ENCODE results near the gene HTR3A.

DNA sequence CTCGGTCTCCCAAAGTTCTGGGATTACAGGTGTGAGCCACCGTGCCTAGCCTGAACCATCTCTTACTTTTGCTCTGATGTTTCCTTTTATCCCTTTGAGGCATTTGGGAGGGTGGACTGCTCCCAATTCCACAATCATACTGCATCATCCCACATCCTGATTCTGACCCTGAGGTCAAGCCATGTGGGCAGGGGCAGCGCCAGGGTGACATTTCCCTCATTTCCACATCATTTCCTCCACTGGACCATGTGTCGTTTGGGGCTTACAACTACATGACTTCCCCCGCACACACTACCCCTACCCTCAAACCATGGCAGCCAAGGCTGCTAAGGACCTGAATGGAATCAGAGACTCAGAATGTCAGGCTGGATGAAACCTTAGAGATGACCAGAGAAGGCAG is 58.2 kb downstream of the HTR3A start:
- TF ChIP-seq, protein P1, sequence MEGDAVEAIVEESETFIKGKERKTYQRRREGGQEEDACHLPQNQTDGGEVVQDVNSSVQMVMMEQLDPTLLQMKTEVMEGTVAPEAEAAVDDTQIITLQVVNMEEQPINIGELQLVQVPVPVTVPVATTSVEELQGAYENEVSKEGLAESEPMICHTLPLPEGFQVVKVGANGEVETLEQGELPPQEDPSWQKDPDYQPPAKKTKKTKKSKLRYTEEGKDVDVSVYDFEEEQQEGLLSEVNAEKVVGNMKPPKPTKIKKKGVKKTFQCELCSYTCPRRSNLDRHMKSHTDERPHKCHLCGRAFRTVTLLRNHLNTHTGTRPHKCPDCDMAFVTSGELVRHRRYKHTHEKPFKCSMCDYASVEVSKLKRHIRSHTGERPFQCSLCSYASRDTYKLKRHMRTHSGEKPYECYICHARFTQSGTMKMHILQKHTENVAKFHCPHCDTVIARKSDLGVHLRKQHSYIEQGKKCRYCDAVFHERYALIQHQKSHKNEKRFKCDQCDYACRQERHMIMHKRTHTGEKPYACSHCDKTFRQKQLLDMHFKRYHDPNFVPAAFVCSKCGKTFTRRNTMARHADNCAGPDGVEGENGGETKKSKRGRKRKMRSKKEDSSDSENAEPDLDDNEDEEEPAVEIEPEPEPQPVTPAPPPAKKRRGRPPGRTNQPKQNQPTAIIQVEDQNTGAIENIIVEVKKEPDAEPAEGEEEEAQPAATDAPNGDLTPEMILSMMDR (IDR thresholded peaks at IDR 0.05) = no peak
- TF ChIP-seq POLR2A (IDR thresholded peaks at IDR 0.05) = no peak

Measured in adrenal gland (tissue), 5 donors.